Putamen (tissue), 1 donor: ENCODE results near the gene UBE2R2.
A peak's percentile ranks its signal among the peaks of the same experiment; 100 is the strongest.
"Not testable (repeated sequence)": the region's sequence is repeated elsewhere in the genome, so short reads cannot be mapped to it uniquely, and the experiment has no call there.

Source experiments
- DNase-seq: peaks from one replicate; pipeline ENCODE4 v3.0.0-alpha.2; 2016; ENCODE audit warnings: low spot score

UBE2R2 gene

DNA sequence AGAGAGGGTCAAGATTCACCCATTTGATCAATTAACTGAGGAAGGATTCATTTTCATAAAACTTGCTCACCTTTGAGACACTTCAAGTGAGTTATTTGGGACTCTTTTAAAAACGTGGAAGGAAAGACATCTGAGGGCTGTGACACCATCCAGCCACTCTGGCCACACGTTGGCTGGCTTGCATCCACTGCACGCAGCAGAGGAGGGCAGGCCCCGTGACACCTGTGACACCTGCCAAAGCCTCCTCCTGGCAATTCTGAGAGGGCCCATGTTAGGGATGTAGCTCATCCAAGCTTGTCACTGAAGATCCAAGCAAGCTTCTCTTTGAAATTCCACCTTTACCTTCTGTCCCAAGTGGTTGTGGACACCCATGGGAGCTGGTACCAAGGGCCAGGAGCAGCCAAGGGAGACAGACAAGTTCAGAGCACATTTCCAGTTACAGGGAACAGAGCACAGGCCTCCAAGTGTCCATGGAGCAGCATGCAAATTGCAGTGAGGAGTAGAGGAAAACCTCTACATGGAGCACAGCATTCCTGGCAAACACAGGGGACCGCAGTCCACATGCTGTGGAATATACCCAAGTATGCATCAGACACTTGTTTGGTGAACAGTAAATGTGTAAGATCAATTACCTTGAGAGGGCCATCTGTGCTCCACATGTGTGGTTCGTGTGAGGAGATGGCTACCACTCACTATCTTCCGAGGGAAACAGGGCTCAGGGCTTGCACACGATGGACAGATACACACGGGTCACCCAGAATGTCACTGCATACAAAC is 16.8 kb upstream of the UBE2R2 start:
- DNase-seq, result no peak

DNA sequence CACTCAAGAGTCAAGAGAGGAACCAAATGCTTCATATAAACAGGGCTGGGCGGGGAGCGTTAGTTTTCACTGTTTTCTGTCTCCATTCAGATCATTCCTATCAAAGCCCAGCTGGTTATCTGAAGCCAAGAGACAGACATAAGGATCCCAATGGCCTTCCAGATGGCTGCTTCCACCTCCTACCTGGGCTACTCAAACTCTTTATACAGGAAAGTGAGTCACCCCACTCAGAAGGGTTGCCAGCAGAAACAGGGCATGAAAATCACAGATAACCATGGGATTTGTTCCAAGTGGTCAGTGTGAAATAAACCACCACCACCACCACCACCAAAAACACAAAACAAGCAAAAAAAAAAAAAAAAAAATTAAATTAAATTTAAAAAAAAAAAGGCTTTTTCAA is 16.1 kb upstream of the UBE2R2 start:
- DNase-seq, result no peak

GRCh38 chr9:33801943-33802500 is 14.9 kb upstream of the UBE2R2 start:
- DNase-seq, result not testable (repeated sequence)

- DNase-seq, result not testable (repeated sequence)
Measured at GRCh38 chr9:33804196-33804595, 12.8 kb upstream of the UBE2R2 start.

- DNase-seq, result not testable (repeated sequence)
Measured at GRCh38 chr9:33807156-33807555, 9.8 kb upstream of the UBE2R2 start.

DNA sequence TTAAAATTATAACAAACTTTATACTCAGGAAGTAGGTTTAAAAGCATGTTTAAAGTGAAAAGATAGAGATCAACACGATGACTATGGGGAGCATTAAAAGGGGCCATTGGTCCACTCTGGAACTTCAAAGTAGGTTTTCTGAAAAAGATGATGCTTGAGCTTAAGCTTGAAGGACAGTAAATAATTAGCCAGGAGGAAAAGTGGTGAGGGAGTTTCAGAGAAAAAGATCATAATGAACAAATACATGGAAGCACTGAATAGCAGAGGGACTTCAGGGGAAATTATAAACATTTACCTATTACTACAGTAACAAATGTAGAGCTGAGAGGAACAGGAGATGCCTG is 8.0 kb upstream of the UBE2R2 start:
- DNase-seq, result not testable (repeated sequence)

GRCh38 chr9:33809506-33809905 is 7.5 kb upstream of the UBE2R2 start:
- DNase-seq, result no peak

GRCh38 chr9:33813712-33814641 is 3.0 kb upstream of the UBE2R2 start:
- DNase-seq, result peak; percentile 83

- DNase-seq, result no peak
Measured at GRCh38 chr9:33815781-33816180, 1.2 kb upstream of the UBE2R2 start.

- peak; percentile 68 for DNase-seq
Measured at GRCh38 chr9:33817327-33818166, 587 bp downstream of the UBE2R2 start.

- no peak for DNase-seq
Measured at GRCh38 chr9:33818167-33818846, 1.3 kb downstream of the UBE2R2 start.

DNA sequence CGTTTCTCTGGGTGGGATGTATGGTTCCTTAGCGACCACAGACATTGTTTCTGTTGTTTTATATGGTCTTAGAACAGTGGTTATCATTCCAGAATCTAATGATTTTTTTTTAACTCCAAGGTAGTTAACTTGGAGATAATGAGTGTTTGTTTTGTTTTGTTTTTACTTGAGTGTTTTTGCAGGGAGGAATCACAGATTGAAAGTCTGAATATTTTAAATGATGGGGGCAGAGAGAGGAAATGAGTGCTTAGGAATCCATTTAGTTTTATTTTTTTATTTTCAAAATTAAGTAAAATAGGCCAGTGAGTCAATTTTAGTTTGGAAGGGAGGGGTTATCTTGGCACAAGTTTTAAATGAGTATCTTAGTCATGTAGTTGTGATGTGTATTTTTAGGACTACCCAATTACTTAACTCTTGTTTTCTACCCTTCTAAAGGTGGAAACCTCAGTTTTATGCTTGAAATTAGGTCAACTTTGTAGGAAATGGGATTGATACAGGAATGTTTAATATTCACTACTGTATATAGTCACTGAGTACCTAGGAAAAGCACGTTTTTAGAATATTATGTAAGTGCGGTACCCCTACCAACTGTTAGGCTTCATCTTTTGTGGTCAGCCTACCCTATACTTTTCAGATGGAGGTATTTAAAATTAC is 2.0 kb downstream of the UBE2R2 start:
- no peak for DNase-seq

- peak; percentile 20 for DNase-seq
Measured at GRCh38 chr9:33820231-33820745, 3.3 kb downstream of the UBE2R2 start.

DNA sequence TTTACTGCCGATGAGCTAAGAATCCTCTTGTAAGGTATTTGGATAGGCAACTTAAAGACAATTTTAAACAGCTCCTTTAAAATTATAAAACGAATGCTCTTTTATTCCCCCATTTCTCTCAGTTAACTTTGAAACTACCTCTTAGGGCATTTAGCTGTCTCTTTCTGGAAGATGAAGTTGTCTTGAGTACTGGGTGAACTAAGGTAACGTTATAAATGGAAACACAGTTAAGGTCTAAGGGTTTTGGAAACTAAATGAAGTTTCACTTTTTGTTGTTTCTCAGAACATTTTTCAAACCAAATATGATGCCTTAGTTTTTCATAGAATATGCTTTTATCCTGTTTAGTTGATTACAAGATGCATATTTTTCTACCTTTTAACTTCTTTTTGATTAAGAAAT is 6.8 kb downstream of the UBE2R2 start:
- no peak for DNase-seq

DNA sequence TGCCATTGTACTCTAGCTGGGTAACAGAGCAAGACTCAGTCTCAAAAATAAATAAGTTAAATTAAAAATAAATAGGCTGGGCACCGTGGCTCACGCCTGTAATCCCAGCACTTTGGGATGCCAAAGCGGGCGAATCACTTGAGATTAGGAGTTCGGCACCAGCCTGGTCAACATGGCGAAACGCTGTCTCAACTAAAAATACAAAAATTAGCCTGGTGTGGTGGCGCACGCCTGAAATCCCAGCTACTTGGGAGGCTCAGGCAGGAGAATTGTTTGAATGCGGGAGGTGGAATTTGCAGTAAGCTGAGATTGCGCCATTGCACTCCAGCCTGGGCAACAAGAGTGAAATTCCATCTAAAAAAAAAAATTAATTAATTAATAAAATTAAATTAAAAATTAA is 10.3 kb downstream of the UBE2R2 start:
- not testable (repeated sequence) for DNase-seq

DNA sequence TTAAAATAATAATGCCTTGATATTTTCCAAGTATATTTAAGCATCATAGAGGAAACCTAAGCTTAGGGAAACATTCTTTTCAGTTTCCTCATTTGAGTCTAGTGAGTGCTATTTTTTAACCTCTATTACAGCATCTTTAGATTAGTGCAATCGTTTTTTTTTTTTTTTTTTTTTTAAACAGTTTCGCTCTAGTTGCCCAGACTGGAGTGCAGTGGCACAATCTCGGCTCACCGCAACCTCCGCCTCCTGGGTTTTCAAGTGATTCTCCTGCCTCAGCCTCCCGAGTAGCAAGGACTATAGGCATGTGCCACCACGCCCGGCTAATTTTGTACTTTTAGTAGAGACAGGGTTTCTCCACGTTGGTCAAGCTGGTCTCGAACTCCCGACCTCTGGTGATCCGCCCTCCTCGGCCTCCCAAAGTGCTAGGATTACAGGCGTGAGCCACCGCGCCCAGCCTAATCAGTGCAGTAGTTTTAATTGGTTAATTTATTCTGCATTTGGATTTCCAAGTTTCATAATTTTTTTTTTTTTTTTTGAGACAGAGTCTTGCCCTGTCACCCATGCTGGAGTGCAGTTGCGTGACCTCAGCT is 12.8 kb downstream of the UBE2R2 start:
- DNase-seq, result not testable (repeated sequence)

- no peak for DNase-seq
Measured at GRCh38 chr9:33835625-33836260, 18.8 kb downstream of the UBE2R2 start.

DNA sequence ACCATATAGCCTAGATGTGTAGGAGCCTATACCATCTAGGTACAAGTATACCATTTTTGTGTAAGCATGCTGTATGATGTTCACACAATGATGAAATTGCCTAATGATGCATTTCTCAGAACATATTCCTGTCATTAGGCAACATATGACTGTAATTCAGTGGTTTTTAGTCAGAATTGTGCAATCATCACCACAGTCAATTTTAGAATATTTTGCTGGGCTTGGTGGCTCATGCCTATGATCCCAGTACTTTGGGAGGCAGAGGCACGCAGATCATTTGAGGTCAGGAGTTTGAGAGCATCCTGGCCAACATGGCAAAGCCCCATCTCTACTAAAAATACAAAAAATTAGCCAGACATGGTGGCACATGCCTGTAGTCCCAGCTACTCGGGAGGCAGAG is 19.3 kb downstream of the UBE2R2 start:
- not testable (repeated sequence) for DNase-seq

GRCh38 chr9:33837138-33837537 is 20.2 kb downstream of the UBE2R2 start:
- DNase-seq, result no peak

- DNase-seq, result no peak
Measured at GRCh38 chr9:33840381-33840780, 23.4 kb downstream of the UBE2R2 start.
